SU-DHL-6 (cell line): Measurements from ENCODE around the gene MRPL4.

Source experiments
- H2AFZ ChIP-seq: fragments of 200-600 bp; sonication (generic); 2 replicates; pipeline ENCODE4 v1.6.1; 2014; ENCODE audit warnings: low read depth, mild to moderate bottlenecking, moderate library complexity, mixed read lengths, antibody characterized with exemption, low read length; ENCODE audit not compliant: severe bottlenecking
- H3F3A ChIP-seq: fragments of 200-600 bp; shearing (Covaris generic); 2 replicates; pipeline ENCODE4 v1.6.0; 2016; ENCODE audit warnings: antibody characterized with exemption, mild to moderate bottlenecking; ENCODE audit not compliant: insufficient read depth
- H3K27ac ChIP-seq: fragments of 200-600 bp; sonication (generic); 2 replicates; pipeline ENCODE4 v1.5.1; 2016; ENCODE audit warnings: low read depth, mild to moderate bottlenecking, low read length, moderate library complexity, mixed read lengths
- H3K27me3 ChIP-seq: fragments of 200-600 bp; sonication (generic), shearing (Covaris generic); 2 replicates; pipeline ENCODE4 v1.6.0; 2014; ENCODE audit warnings: mild to moderate bottlenecking, low read length
- H3K36me3 ChIP-seq: fragments of 200-600 bp; sonication (generic); 2 replicates; pipeline ENCODE4 v1.6.1; 2014; ENCODE audit warnings: mild to moderate bottlenecking, low read length, mixed read lengths
- H3K4me2 ChIP-seq: fragments of 300-600, 200-600 bp; shearing (Covaris generic), sonication (generic); 2 replicates; pipeline ENCODE4 v1.6.0; 2014; ENCODE audit warnings: low read length, low read depth, mild to moderate bottlenecking; ENCODE audit not compliant: poor library complexity, severe bottlenecking
- H3K4me3 ChIP-seq: fragments of 200-600 bp; sonication (generic); 2 replicates; pipeline ENCODE4 v1.5.1; 2014; ENCODE audit warnings: antibody characterized with exemption, low read length, mild to moderate bottlenecking, mixed read lengths; ENCODE audit not compliant: insufficient read depth, poor library complexity, severe bottlenecking
- H3K79me2 ChIP-seq: fragments of 200-600 bp; sonication (generic); 2 replicates; pipeline ENCODE4 v1.6.1; 2014; ENCODE audit warnings: mild to moderate bottlenecking, low read length, moderate library complexity; ENCODE audit not compliant: insufficient read depth
- H3K9ac ChIP-seq: fragments of 200-600 bp; sonication (generic); 2 replicates; pipeline ENCODE4 v1.7.0; 2014; ENCODE audit warnings: mild to moderate bottlenecking, low read length
- H3K9me2 ChIP-seq: fragments of 200-600 bp; sonication (generic); replicated peaks from 2 replicates; pipeline ENCODE4 v1.6.1; 2014; ENCODE audit warnings: low read length; ENCODE audit not compliant: insufficient read depth
- H3K9me3 ChIP-seq: fragments of 200-600 bp; sonication (generic); 2 replicates; pipeline ENCODE4 v1.6.1; 2014; ENCODE audit warnings: low read length, mixed read lengths; ENCODE audit not compliant: insufficient read depth
- H4K20me1 ChIP-seq: fragments of 200-600 bp; sonication (generic); 2 replicates; pipeline ENCODE4 v1.6.1; 2014; ENCODE audit warnings: low read depth, mild to moderate bottlenecking, antibody characterized with exemption, low read length, moderate library complexity, mixed read lengths
- EZH2phosphoT487 ChIP-seq: fragments of 200-600 bp; sonication (generic), shearing (Covaris generic); conservative IDR thresholded peaks from 2 replicates; pipeline ENCODE4 v1.6.1; 2018; ENCODE audit warnings: mild to moderate bottlenecking, antibody characterized with exemption, low read length, moderate library complexity, mixed read lengths
- TF ChIP-seq, protein P1 (sequence below): fragments of 200-600 bp; sonication (generic); IDR thresholded peaks from one replicate; pipeline ENCODE4 v1.5.1; 2017; ENCODE audit warnings: antibody characterized with exemption, mild to moderate bottlenecking, low read length, moderate library complexity; ENCODE audit not compliant: insufficient read depth, poor library complexity, severe bottlenecking

The MRPL4 gene

DNA sequence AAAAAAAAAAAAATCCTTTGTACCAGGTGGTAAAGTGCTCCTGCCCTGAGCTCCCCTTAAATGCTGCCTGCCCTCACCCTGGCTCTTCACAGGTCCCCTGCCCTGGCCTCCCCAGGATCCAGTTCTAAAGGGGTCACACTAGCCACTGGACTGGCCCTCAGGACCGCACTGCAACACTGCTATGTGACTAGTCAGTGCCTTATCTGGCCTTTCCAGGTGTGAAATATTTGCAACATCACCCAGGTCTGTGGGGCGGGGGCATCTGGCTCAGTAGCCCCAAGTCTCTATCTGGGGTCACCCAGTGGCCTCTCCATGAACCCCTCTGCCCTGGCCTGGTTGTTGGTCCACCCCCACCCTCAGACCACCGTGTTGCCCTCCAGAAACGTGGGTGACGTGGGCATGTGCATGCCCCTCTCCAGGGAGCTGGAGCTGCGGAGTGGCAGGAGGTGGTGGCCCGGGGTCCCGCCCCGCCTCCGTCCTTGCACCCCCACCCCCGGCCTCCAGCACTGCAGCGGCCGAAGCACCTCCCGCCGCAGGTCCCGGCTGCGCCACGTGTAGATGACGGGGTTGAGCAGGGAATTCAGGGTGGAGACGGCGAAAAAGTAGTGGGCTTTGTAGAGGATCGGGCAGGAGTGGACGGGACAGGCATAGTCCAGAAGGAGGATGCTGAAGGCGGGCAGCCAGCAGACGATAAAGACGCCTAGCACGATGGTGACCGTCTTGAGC, 28.4 kb upstream of the MRPL4 start:
- Histone ChIP-seq H2AFZ (no peak overlapping the region), H3F3A (peaks cover 91% of the 10 kb centered on the region), H3K4me3 (peak overlapping the region; percentile 24), H3K9me2 (no peaks in the 10 kb centered on the region), H3K79me2 (peaks cover 76% of the 10 kb centered on the region), H4K20me1 (no peaks in the 10 kb centered on the region; the same call in 1 of the 2 replicates), H3K36me3 (peaks cover 21% of the 10 kb centered on the region; the same call in 1 of the 2 replicates), H3K4me2 (peak overlapping the region; percentile 55), H3K27me3 (no peaks in the 10 kb centered on the region), H3K9me3 (no peaks in the 10 kb centered on the region), H3K9ac (0 out of 2 replicates have a peak overlapping the region, but pooled peaks have one; percentile 25), H3K27ac (peak overlapping the region; percentile 99)
- TF ChIP-seq, protein P1, sequence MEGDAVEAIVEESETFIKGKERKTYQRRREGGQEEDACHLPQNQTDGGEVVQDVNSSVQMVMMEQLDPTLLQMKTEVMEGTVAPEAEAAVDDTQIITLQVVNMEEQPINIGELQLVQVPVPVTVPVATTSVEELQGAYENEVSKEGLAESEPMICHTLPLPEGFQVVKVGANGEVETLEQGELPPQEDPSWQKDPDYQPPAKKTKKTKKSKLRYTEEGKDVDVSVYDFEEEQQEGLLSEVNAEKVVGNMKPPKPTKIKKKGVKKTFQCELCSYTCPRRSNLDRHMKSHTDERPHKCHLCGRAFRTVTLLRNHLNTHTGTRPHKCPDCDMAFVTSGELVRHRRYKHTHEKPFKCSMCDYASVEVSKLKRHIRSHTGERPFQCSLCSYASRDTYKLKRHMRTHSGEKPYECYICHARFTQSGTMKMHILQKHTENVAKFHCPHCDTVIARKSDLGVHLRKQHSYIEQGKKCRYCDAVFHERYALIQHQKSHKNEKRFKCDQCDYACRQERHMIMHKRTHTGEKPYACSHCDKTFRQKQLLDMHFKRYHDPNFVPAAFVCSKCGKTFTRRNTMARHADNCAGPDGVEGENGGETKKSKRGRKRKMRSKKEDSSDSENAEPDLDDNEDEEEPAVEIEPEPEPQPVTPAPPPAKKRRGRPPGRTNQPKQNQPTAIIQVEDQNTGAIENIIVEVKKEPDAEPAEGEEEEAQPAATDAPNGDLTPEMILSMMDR, result no peak
- no peak for TF ChIP-seq EZH2phosphoT487

DNA sequence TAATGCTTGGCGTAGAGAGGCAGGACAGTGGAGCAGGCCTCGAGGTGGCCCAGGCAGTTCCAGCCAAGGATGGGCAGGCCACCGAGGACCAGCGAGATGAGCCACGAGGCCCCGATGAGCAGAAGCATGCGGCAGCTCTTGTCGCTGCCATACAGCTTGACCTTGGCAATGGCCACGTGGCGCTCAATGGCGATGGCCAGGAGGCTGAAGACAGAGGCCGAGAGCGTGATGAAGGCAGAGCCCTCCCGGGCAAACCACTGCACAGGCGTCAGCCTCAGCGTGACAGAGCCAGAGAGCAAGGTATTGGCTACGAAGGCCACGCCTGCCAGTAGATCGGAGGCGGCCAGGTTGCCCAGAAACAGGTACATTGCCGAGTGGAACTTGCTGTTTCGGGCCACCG, 27.7 kb upstream of the MRPL4 start:
- peaks cover 77% of the 10 kb centered on the region for H3K79me2 ChIP-seq
- H3K36me3 ChIP-seq, result peaks cover 21% of the 10 kb centered on the region; the same call in 1 of the 2 replicates
- H3K9me2 ChIP-seq, result no peaks in the 10 kb centered on the region
- H3K27ac ChIP-seq, result peak overlapping the region; percentile 100
- H3K9me3 ChIP-seq, result no peaks in the 10 kb centered on the region
- no peak overlapping the region for H3K9ac ChIP-seq
- no peaks in the 10 kb centered on the region; the same call in 1 of the 2 replicates for H4K20me1 ChIP-seq
- H3K4me3 ChIP-seq, result no peak overlapping the region
- no peaks in the 10 kb centered on the region for H3K27me3 ChIP-seq
- H2AFZ ChIP-seq, result no peak overlapping the region
- peaks cover 88% of the 10 kb centered on the region for H3F3A ChIP-seq
- peak overlapping the region; percentile 16 for H3K4me2 ChIP-seq
- no peak for TF ChIP-seq EZH2phosphoT487
- TF ChIP-seq, protein P1, result no peak

DNA sequence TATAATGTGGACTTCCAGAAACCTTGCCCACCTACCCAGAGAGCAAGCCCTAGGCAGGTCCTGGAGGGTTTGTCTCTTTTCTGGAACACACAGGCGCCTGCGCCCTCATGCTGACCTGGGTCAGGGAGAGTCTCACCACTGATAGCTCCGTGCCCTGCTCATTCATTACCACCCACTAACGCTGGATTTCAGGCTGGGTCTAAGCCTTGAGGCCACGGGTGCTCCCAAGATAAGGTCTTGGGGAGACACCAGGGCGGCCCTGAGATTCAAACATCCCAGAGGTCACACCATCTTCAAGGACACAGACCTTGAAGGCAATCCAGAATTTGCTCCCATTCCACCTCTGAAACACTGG, 26.0 kb upstream of the MRPL4 start:
- peak overlapping the region; percentile 83 for H3K4me2 ChIP-seq
- peaks cover 27% of the 10 kb centered on the region; the same call in 1 of the 2 replicates for H3K36me3 ChIP-seq
- peak overlapping the region; percentile 100 for H3K27ac ChIP-seq
- no peaks in the 10 kb centered on the region for H3K9me2 ChIP-seq
- H3K79me2 ChIP-seq, result peaks cover 87% of the 10 kb centered on the region
- H3F3A ChIP-seq, result peaks cover 88% of the 10 kb centered on the region
- no peaks in the 10 kb centered on the region for H3K9me3 ChIP-seq
- no peak for TF ChIP-seq EZH2phosphoT487
- TF ChIP-seq, protein P1, result no peak
- no peaks in the 10 kb centered on the region for H3K27me3 ChIP-seq
- no peak overlapping the region for H2AFZ ChIP-seq
- no peak overlapping the region for H3K4me3 ChIP-seq
- no peaks in the 10 kb centered on the region; the same call in 1 of the 2 replicates for H4K20me1 ChIP-seq
- peak overlapping the region; percentile 38 for H3K9ac ChIP-seq
